PC-9 (cell line): Measurements from ENCODE around the gene ZNF415.

Source experiments
- CTCF ChIP-seq: fragments of 200-600 bp; sonication (generic); conservative IDR thresholded peaks from 2 replicates; pipeline ENCODE4 v1.6.1; 2017; ENCODE audit warnings: mixed run types, antibody characterized with exemption, mild to moderate bottlenecking, moderate library complexity
- EZH2 ChIP-seq: fragments of 200-600 bp; sonication (generic); IDR thresholded peaks from 2 replicates; pipeline ENCODE4 v1.8.0; 2017; ENCODE audit warnings: antibody characterized with exemption, low read depth

GRCh38 chr19:53177986-53178385, 45.3 kb upstream of the ZNF415 start:
- TF ChIP-seq CTCF = no peak
- TF ChIP-seq EZH2 = no peak
